Stomach smooth muscle (tissue), 2 donors: ENCODE measurements around the gene ACOT7.
A peak's percentile ranks its signal among the peaks of the same experiment; 100 is the strongest.

Experiments
- H3K27ac ChIP-seq: one replicate; pipeline ENCODE4 v1.7.0; 2013; ENCODE audit warnings: mild to moderate bottlenecking, low read length, inconsistent platforms
- H3K27me3 ChIP-seq, 2 donors: one replicate each; pipeline ENCODE4 v1.7.0; 2013; ENCODE audit warnings: low read length in 2 of 2; ENCODE audit not compliant: insufficient read depth in 2 of 2, control insufficient read depth in 1 of 2
- H3K36me3 ChIP-seq, 2 donors: one replicate each; pipeline ENCODE4 v1.7.0; 2013; ENCODE audit warnings: low read length in 2 of 2; ENCODE audit not compliant: control insufficient read depth in 2 of 2, insufficient read depth in 2 of 2
- H3K4me1 ChIP-seq: one replicate; pipeline ENCODE4 v1.7.0; 2013; ENCODE audit warnings: low read length; ENCODE audit not compliant: control insufficient read depth, insufficient read depth
- H3K4me3 ChIP-seq, 2 donors: one replicate each; pipeline ENCODE4 v1.7.0; 2013; ENCODE audit warnings: low read length in 2 of 2
- H3K9ac ChIP-seq, 2 donors: one replicate each; pipeline ENCODE4 v1.7.0; 2013; ENCODE audit warnings: low read length in 2 of 2, mild to moderate bottlenecking in 1 of 2
- H3K9me3 ChIP-seq, 2 donors: one replicate each; pipeline ENCODE4 v1.7.0; 2013; ENCODE audit warnings: low read length in 2 of 2; ENCODE audit not compliant: control insufficient read depth in 2 of 2
- donor health status: healthy.
- donor health status: Pancreatic carcinoma.

The ACOT7 gene

DNA sequence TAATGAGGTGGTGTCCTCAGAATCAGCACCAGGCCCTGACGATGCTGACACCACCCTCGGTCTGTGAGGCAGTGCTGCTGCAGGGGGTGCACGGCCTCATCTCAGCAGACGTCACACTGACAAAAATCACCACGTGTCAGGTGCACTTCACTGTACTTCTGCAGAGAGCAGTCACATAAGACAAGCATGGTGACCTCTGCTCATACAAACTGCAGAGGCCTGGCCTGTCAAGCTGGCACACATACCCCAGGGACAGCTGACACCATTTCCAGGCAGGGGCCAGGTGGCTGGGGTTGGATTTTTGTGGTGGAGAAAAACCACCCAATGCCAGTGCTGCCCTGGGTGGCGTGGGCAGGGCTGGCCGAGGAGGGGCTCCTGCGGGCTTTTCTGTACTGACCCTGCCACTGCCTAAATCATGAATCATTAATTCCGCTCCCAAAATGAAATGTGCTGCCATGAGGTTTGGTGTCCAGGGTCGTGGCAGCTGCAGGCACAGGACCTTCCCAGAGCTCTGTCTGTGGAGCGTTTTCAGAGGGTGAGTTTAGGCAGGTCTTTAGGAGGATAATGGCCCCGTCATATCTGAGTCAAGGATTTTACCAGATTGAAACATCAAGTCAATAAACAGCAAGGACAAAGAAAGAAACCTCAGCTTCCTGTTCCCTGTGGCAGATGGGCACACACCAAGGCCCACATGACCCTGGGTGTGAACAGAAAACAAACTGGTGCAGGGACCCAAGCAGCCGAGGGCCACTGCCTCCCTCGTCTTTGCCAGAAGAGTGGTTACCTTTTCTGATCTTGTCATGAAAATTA, 99.3 kb downstream of the ACOT7 start:
- peaks cover 8% of the 10 kb centered on the region for H3K4me1 ChIP-seq
- H3K36me3 ChIP-seq = peaks cover 0 to 3% of the 10 kb centered on the region in 2 donors
- H3K9me3 ChIP-seq = no peaks in the 10 kb centered on the region
- no peak overlapping the region for H3K27ac ChIP-seq
- no peaks in the 10 kb centered on the region for H3K27me3 ChIP-seq
- H3K4me3 ChIP-seq = no peak overlapping the region
- H3K9ac ChIP-seq = no peak overlapping the region

DNA sequence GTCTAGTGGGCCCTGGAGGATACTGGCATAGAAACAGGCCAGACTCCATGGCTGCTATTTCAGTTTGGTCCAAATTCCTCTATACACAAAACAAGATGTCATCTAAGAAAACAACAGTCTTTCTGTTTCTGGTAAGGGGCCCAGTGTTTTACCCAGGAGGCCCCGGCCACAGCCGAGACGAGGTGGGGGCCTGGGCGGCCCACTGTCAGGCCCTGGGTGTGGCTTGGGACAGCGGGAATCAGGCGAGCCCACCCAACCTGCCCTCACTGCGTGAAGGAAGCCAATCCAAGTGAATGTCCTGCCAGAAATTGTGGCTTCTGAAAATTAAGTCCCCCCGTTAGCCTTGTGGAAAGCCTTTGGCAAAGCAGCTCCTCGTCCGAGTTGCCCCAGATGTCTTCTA, 101.5 kb downstream of the ACOT7 start:
- Histone ChIP-seq H3K4me1 (peaks cover 14% of the 10 kb centered on the region), H3K4me3 (no peak overlapping the region), H3K27ac (no peak overlapping the region), H3K9ac (no peak overlapping the region), H3K9me3 (no peaks in the 10 kb centered on the region), H3K27me3 (no peaks in the 10 kb centered on the region), H3K36me3 (peaks cover 0 to 3% of the 10 kb centered on the region in 2 donors)

DNA sequence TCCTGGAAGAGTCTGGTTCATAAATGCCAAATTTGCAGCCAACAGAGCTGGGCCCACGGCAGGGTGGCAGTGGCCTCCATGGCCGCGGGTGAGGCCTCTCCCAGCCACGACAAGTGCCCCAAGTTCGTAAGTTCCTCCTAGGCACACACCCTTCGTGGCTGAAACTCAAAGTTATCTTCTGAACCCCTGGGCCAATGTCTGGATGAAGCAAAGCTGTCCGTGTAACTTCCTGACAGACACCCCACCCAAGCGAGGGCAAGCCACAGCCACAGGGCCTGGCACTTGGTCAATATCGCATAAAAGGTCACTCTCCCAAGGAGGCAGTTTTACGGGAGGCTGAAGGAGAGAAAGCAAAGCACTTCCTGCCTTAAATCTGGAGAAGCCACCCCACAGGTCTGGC, 104.9 kb downstream of the ACOT7 start:
- Histone ChIP-seq H3K4me1 (peaks cover 14% of the 10 kb centered on the region), H3K36me3 (no peaks in the 10 kb centered on the region), H3K4me3 (no peak overlapping the region), H3K9me3 (no peaks in the 10 kb centered on the region), H3K27ac (no peak overlapping the region), H3K9ac (no peak overlapping the region), H3K27me3 (no peaks in the 10 kb centered on the region)

DNA sequence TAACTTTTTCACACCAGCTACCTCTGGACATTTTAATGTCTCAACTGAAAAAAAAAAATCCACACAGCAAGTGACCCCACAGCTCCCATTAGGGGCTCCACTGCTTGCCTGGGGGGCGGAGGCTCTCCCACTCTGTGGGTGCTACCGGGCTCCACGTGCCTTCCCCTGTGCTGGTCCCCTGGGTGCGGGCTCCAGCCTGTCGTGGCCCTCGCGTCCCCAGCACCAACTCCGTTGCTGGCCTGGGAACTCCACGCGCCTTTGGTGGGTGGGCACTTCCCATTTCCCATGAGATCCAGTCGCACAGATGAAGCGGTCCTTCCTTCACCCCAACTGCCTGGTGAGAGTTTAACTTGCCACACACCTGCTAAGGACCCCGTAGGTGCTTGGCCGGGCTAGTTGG, 105.5 kb downstream of the ACOT7 start:
- Histone ChIP-seq H3K36me3 (no peaks in the 10 kb centered on the region), H3K9ac (no peak overlapping the region), H3K4me1 (peaks cover 14% of the 10 kb centered on the region), H3K4me3 (no peak overlapping the region), H3K27me3 (no peaks in the 10 kb centered on the region), H3K9me3 (no peaks in the 10 kb centered on the region), H3K27ac (peak overlapping the region; percentile 24)

DNA sequence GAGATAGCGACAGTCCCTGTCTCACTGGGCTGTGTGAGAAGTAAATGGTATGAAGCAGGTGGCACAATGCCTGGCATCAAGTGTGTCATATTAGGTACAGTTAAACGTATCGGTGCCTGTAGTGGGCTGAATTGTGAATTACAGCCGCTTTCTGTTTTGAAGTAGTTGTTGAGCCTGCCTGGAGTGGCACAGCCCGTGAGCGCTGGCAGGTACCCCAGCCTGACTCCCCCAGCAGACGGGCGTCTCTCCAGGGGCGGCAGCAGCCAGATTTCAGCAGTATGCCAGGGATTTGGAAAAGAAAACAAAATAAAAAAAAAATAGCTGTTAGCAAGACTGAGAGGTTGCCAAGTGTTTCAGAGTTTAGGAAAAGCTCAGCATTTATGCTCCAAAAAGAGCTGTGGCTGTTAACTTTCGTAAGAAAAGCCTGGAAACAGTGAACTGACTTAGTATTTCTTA, 106.1 kb downstream of the ACOT7 start:
- Histone ChIP-seq H3K9me3 (no peaks in the 10 kb centered on the region), H3K4me3 (no peak overlapping the region), H3K27ac (no peak overlapping the region), H3K4me1 (peaks cover 14% of the 10 kb centered on the region), H3K36me3 (no peaks in the 10 kb centered on the region), H3K27me3 (no peaks in the 10 kb centered on the region), H3K9ac (no peak overlapping the region)

DNA sequence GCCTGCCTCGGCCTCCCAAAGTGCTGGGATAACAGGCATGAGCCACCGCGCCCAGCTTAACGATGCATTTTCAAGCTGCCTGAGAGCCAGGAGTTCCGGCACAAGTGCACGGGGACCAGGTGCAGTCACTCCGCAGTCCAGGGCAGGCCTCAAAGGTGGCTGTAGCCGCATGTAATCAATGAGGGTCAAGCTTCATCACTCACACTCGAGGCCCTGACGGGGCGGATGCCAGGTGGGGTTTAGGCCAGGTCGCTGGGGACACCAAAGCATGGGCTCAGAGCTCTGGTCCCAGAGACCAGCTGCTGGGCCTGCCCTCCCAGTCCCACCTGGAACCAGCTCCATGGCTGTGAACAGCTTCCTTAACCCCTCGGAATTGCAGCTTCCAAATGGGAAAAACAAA, 106.5 kb downstream of the ACOT7 start:
- H3K4me1 ChIP-seq = peaks cover 12% of the 10 kb centered on the region
- H3K36me3 ChIP-seq = no peaks in the 10 kb centered on the region
- H3K9ac ChIP-seq = no peak overlapping the region
- H3K27me3 ChIP-seq = no peaks in the 10 kb centered on the region
- H3K9me3 ChIP-seq = no peaks in the 10 kb centered on the region
- H3K27ac ChIP-seq = no peak overlapping the region
- no peak overlapping the region for H3K4me3 ChIP-seq

DNA sequence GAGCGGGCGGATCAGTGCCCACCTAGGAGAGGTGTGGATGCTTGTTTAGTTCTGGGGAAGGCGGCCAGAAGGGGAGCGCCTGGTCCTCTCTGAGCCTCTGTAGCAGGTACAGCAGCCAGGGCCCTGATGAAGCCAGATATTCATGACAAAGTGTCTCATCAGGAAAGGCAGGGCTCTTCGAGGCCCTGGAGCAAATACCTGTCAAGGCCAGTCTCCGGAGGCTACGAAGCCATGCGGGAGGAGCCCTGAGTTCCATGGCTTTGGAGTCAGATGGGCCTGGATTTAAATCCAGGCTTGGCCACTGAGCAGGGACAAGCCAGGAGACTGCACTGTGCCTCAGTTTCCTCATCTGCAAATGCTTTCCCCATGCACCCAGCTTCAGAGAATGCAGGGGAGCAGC, 107.3 kb downstream of the ACOT7 start:
- Histone ChIP-seq H3K27me3 (no peaks in the 10 kb centered on the region), H3K9me3 (no peaks in the 10 kb centered on the region), H3K9ac (no peak overlapping the region), H3K4me3 (no peak overlapping the region), H3K36me3 (no peaks in the 10 kb centered on the region), H3K4me1 (peaks cover 5% of the 10 kb centered on the region), H3K27ac (no peak overlapping the region)

DNA sequence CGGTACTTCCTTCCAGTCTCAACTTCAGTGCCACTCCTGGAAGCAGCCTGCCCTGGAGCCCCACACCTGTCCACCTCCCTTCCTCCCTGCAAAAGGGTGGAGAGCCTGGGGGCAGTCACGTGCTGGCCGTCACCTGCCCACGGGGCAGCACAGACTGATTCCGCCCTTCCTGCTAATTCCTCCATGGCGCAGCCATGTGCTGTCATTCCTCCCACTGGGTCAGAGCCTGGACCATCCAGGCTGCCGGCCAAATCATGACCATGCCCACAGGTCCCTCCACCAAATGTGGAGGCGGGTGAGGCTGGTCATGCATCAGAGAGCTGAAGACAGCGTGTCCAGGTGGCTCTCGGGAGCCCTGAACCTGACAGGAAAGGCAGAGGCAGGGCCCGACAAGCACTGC, 108.2 kb downstream of the ACOT7 start:
- Histone ChIP-seq H3K36me3 (no peaks in the 10 kb centered on the region), H3K9ac (no peak overlapping the region), H3K27me3 (no peaks in the 10 kb centered on the region), H3K27ac (no peak overlapping the region), H3K9me3 (no peaks in the 10 kb centered on the region), H3K4me3 (no peak overlapping the region), H3K4me1 (peaks cover 5% of the 10 kb centered on the region)

DNA sequence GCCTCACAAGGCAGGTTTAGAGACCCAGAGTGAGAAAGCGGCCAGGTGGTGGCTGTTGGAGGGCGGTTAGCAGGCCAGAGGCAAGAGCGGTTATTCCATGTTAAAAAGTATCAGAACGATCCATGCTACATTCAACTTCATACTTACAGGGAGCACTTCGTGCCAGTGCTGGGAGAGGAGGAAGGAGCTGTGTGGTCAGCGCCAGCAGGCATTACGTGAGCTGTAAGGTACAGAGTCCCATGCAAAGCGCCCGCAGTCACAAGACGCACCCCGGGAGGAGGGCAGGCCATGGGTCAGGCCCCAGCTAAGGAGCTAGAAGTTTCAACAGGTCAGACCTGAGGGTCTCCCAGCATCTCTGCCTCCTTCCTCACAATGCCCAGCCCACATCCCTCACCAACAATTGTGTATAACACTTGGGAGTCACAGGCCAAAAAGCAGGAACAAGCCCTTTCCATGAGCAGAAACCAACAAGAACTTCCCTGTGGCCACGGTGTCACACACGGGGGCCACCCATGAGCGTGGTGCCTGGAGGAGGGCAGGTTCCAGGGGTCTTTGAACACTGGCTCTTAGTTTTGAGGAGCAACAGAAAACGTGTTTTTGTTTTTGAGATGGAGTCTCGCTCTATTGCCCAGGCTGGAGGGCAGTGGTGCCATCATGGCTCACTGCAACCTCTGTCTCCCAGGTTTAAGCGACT, 110.8 kb downstream of the ACOT7 start:
- Histone ChIP-seq H3K4me3 (no peak overlapping the region), H3K9ac (no peak overlapping the region), H3K4me1 (no peaks in the 10 kb centered on the region), H3K36me3 (no peaks in the 10 kb centered on the region), H3K27me3 (no peaks in the 10 kb centered on the region), H3K9me3 (no peaks in the 10 kb centered on the region), H3K27ac (no peak overlapping the region)

DNA sequence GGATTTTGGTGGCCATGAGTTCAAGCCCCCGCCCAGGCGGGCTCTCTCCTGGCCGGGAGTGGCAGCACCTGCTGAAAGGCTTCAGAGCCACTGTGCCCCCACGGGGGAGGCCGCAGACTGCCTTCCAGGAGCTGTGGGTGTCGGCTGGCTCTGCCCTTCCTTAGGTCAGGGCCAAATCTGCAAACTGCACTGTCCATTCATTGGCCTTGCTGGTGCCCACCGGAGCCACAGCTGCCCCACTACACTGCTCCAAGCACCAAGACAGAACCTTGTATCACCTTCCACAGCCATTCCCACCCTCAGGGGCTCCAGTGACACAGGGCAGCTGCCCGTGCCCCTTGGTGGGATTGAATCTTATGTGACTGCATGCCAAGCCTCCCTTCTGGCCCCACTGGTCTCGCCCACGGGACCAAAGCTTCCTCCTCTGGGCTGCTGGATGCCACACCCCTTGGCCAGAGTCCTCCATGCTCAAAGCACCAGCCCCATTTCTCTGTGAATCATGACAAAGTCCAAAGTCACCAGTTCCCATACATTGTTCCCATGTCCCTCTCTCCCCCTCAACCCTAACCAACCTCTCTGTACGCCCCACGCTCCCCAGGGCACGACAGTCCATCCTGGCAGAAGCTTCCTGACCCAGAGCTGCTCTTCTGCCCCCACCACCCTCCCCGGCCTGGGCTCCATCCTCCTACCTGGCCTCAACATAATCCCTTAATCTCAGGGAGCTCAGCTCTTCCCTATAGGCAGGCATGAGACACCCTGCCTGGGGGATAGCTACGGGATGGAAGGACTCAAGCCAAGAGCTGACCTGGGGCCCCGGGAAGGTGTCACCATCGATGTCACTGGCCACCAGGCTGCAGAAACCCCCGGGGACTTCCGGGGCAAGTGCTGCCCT, 111.8 kb downstream of the ACOT7 start:
- H3K9ac ChIP-seq = no peak overlapping the region
- H3K27me3 ChIP-seq = no peaks in the 10 kb centered on the region
- no peaks in the 10 kb centered on the region for H3K36me3 ChIP-seq
- peaks cover 4% of the 10 kb centered on the region for H3K4me1 ChIP-seq
- no peak overlapping the region for H3K4me3 ChIP-seq
- no peak overlapping the region for H3K27ac ChIP-seq
- no peaks in the 10 kb centered on the region for H3K9me3 ChIP-seq
